ENCODE results near the gene NR2C1.

- no peak for TF ChIP-seq CTCF (IDR thresholded peaks at IDR 0.05)
- no peak for TF ChIP-seq EZH2 (IDR thresholded peaks at IDR 0.05; ENCODE audit: borderline replicate concordance, insufficient read depth, low read depth, low read length, poor library complexity, severe bottlenecking)
Measured at GRCh38 chr12:95116341-95116740, 42.9 kb upstream of the NR2C1 start.
